GM19025 (cell line): ENCODE results near the gene PLAGL1.
"Not testable (repeated sequence)": the region's sequence is repeated elsewhere in the genome, so short reads cannot be mapped to it uniquely, and the experiment has no call there.

Experiments
- ATAC-seq: cut with Tn5 transposase; IDR thresholded peaks from one replicate; pipeline ENCODE4 v1.9.1; 2021; ENCODE audit warnings: mild to moderate bottlenecking, low read depth, moderate library complexity; ENCODE audit not compliant: unreplicated experiment

PLAGL1 gene

DNA sequence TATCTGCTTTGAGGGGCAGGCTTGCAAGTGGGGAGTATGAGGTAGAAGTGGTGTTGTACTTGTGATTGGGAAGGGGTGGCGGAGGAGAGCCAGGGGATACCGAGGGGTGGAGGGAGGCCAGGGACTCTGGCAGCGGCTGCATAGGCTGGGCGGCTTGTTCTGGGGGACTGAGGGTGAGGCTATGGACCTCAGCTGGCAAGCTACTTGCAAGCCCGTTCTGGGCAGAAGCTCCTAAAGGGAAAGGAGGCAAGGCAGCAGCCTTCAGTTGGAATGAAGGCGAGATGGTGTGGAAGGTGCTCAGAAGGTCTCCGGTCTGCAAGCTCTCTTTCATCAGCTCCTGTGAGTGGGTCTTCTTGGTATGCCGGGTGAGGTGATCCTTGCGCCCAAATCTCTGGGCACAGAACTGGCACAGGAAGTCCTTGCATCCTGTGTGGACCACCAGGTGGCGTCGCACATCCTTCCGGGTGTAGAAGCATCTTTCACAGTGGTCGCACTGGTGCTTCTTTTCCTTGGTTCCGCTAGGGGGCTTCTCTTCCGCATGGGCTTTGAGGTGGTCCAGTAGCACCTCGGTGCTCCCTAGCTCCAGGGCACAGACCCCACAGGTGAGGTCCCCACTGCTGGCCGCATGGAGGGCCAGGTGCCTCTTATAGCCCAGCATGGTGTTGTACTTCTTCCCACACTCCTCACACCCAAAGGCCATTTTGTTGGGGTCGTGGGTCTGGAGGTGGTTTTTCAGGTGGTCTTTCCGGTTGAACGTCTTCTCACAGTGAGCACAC lies 66.0 kb downstream of the PLAGL1 start:
- ATAC-seq: peak; percentile 79

DNA sequence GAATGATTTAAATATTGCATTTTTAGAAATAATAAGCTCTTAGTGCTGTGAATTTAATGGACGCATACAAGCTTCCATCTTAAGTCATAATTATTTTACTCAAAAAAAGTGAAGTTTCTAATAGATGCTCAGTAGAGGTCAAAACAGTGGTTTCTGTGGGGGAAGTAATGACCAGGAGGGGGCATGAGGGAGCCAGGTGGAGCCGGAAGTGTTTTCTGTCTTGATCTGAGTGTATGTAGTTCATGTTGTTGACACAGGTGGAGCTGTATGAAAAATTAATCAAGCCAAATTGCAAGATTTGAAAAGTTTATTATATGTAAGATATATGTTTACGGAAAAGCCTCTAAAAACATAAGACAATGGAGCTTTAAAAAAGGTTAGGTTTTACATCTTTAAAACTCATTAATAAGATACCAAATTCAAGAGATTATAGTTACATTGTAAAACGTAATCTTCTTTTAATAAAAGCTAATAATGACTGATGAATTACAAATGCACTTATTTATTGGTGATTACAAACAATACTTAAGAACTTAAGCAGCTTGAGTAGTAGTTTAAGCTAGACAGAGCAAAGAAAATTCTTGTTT lies 68.0 kb downstream of the PLAGL1 start:
- peak; percentile 86 for ATAC-seq

DNA sequence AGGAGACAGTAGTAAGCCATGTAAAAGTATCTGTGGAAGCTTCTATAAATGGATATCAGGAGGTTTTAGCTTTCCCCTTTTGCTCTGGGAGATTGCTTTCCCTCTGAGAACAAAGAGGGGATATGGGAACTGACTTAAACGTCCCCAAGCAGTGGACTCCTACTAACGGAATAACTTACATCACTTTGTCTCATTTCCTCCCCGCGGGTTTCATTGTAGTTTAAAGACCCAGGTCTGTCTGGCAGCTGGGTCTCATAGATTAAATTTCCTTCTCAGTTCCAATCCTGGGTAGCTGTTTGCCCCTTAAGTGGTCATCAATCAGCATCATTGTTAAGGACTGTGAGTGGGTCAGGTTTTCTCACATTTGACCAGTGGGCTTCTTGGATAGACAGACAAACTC lies 68.7 kb downstream of the PLAGL1 start:
- ATAC-seq: no peak

DNA sequence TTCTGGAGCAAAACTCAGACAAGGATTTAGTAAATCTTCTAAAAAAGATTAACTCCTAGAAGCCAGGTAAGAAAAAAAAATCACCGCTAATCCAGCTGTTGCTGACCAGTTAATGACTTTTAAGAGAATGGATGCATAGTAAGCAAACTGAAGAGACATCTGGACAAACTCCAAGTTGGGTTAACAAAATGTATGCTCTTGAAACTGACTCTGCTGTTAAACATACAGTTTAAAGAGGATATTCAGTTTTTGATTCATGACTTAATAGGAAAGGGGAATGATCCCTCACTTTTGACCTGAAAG lies 70.4 kb downstream of the PLAGL1 start:
- ATAC-seq: no peak

DNA sequence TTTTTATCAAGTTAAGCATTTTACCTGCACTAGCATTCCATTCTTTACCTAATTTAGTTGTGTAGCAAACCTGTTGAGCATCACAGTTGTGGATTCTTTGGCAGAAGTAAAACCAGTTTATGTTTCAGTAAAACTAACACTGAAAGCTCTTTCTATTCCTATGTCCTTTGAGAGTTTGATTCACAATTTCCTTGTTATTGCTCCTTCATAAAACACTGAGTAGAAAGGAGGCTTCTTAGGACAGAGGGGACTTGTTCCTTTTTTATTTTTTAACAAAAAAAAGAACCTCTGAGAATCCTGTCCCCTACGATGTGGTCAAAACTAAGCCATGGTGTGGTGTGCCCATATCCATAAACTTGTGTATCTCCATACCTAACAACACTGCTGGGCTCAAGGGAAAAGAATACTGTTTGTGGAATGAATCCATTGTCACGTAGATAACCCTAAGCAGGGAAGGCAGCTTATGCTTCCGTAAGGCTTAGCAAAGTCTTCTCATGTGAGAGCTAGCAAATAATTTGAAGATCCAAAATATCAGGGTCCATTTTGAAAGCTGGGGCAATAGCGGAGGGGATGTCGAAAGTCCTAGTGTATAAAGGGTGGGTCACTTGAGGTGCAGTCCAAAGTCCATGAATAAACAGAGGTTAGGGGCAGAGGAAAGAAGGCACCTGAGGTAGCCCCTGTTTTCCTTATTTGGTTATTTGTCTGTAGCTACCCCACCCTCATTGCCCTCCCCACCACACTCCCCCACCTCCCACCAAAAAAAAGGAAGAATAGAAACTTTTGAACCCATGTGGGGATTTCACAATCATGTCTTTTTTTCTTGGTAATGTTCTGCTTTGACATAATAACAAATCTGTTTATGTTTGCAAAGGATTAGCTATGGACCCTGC lies 71.0 kb downstream of the PLAGL1 start:
- ATAC-seq: no peak

DNA sequence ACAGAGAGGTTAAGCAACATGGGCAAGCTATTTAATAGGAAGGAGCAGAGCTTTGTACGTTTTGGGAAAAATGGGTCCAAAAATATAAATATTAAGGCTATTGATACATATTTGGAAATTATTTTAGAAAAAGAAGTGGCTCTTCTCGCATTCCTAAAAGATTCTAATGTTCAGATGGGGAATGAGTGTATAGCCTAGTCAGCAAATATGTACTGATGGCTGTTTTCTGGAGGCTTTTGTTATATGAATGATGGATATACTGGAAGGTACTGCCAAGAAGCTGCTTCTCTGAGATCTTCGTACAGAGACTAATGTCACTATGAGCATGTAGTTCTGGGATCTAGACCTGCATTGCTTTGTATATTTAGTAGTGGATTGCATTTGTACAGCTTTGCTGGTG lies 71.7 kb downstream of the PLAGL1 start:
- ATAC-seq: no peak

DNA sequence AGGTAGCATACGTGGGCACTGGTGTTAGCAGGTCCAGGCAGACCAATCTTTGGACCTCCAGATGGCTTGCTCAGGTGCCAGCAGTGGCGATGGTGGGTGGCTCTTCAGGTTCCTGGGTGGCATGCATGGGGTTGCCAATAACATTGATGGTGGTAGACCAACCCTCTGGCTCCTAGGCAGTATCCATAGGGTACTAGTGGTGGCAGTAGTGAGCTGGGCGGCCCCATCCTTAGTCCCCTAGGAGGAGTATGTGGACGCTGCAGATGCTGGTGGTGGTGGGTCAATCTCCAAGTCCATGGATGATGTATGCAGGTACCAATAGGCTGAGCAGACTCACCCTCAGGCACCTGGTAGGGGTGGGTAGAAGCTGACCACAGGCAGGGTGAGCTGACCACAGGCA lies 73.2 kb downstream of the PLAGL1 start:
- ATAC-seq: no peak

DNA sequence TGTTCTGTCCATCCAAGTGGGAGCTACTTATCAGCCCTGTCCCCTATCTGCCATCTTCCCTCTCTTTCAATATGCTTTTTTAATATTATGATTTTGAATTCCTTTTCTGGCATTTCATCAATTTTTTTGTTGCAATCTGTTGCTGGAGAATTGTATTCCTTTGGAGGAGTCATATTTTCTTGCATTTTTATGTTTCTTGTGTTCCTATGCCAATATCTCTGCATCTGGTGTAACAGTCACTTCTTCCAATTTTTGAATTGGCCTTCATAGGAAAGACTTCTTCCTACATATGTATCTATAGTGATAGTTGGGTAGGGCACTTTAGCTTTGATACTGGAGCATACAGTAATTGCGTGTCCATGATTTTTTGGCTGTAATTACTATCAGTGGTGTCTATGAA lies 73.7 kb downstream of the PLAGL1 start:
- no peak for ATAC-seq

DNA sequence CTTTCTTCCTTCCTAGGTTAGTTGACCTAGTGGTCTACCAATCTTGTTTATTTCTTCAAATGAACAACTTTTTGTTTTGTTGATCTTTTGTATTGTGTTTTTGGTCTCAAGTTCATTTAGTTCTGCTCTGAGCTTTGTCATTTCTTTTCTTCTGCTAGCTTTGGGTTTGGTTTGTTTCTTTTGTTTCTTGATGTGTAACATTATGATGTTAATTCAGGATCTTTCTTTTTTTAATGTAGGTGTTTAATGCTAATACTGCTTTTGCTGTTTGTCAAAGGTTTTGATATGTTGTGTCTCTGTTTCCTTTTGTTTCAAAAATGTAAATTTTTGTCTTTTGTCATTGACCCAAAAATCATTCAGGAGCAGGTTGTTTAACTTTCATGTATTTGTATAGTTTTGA lies 78.1 kb downstream of the PLAGL1 start:
- ATAC-seq: no peak

DNA sequence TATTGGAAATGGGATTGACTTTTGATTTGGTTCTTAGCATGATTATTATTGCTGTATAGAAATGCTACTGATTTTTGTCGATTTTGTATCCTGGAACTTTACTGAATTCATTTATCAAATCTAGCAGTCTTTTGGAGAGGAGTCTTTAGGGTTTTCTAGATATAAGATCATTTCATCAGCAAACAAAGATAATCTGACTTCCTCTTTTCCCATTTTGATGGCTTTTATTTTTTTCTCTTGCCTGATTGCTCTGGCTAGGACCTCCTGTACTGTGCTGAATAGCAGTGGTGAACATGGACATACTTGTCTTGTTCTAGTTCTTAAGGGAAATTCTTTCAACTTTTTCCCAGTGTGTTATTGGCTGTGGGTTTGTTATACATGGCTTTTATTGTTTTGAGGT lies 79.2 kb downstream of the PLAGL1 start:
- ATAC-seq: no peak

DNA sequence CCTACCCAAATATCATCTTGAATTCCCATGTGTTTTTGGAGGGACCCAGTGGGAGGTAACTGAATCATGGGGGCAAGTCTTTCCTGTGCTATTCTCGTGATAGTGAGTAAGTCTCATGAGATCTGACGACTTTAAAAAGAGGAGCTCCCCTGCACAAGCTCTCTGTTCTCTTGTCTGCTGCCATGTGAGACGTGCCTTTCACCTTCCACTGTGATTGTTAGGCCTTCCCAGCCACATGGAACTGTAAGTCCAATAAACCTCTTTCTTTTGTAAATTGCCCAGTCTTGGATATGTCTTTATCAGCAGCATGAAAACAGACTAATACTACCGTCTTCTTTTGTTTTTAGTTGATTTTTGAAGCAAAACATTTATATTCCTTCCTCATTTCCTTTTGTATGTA lies 91.0 kb downstream of the PLAGL1 start:
- not testable (repeated sequence) for ATAC-seq

DNA sequence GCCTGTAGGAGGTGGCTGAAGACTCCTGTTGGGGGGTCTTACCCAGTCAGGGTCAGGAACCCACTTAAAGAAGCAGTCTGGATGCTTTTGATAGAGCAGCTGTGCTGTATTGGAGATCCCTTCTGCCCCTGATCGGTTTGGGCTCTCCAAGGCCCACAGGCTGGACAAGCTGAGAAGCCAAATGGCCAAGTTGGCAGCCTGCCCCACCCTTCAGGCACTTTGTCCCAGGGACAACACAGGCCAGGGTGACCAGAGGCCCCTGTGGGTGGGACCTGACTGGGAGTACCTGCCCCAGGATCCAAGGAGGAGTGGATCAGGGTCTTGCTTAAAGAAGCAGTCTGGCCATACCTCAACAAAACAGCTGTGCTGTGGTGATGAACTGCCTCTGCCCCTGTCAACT lies 95.4 kb downstream of the PLAGL1 start:
- no peak for ATAC-seq

DNA sequence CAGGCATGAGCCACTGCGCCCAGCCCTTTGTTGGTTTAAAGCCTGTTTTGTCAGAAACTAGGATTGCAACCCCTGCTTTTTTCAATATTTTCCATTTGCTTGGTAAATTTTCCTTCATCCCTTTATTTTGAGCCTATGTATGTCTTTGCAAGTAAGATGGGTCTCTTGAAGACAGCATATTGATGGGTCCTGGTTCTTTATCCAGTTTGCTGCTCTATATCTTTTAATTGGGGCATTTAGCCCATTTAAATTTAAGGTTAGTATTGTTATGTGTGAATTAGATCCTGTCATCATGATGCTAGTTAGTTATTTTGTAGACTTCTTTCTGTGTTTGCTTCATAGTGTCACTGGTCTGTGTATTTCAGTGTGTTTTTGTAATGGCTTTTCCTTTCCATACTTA lies 97.0 kb downstream of the PLAGL1 start:
- ATAC-seq: no peak

DNA sequence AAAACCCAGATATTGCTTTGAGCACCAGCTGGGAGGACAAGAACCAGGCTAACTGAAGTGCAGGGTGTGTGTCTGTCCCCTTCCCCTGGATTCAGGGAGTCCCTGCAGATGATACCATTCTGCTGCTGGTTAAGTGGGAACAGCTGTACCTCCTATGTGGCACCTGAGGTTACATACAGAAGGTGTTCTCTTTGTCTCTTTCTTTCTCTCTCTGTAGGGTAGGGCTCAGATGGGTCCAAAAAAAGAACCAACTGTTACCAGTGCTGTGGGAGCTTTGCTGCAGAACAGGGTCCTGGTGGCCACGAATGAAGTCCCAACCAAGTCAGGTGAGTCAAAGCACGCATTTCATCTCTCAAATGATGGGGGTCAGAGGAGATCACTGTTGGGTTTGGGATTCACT lies 105.2 kb downstream of the PLAGL1 start:
- no peak for ATAC-seq

DNA sequence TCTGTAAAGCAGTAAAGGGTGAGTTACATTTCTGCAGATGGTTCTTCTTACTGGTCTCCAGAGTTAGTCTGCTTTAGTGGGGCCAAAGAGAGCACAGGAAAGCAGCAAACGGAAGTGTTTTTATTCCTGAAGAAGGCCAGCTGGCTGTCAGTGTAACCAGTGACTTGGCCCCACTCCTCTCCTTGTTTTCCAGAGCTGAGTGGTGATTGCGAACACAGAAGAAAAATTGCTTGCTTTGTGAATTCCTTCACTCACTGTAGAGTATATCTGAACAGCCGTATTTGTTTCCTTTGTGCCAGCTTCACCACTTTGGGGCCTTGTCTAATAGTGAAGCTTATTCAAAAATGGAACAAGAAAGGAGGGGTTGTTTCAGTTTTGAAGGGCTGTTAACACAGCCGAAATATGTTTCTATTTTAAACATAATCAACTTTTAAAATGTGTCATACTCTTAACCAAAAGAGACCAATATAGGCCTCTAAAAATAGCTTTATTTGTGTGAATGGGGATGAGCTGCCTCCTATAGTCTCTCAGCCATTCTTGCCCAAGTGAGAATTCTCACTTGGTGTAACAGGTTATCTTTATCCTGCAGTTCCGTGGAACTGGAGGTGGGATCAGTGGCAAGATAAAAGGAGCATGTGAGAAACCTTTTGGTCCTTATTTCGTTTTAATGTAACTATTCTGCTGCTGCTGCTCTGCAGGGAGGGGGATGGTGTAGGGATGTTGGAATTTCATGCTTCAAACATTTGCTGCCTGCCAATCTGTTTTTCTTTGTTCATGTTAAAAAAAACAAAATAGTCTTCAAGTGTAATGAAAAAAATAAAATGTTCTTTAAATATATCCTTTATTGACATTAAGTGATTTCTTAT lies 105.9 kb downstream of the PLAGL1 start:
- peak; percentile 93 for ATAC-seq

DNA sequence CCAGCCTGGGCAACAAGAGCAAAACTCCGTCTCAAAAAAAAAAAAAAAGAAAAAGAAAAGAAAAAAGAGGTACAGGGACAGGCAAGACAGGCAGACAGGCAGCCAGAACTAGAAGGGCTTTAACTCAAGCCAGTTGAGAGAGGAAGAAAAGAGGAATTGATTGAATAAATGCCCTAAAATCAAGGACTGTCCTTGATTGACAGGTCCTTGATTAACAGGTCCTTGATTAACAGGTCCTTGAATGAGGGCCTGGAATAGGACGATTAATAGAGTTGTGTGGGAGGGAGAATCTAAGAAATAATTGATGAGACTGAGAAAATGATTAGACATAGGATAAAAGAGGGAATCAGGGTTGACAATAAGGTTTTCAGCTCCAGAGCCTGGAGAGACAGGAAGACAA lies 107.7 kb downstream of the PLAGL1 start:
- ATAC-seq: no peak

DNA sequence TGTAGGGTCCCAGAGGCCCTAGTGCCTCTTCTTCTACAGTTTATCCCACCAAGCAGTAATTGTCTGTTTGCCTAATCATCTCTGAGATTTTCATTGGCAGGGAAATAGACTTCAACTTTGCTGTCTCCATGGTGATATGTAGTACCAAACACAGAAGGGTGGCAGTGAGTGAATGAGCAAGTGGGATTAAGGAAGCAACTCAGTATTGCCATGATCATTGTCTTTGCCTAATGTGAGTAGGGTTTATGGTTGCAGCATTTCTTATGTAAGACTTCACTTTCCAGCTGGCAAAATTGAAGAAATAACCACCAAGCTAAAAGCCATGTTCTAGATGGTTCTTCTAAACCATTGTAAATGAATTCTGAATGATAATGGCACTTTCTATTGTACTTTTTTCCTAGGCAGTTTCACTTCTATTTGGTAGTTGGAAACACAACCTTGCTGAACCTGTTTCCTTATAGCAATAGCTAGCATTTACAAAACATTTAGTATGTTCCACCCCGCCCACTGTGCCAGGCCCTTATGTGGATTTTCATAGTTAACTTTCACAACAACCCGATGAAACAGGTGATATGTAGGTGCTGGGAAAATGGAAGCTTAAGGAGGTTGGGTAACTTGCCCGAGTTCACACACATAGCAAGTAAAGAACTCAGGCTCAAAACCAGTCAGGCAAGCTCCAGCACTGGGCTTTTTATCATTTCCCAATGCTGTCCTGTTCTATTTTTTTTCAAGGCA lies 111.8 kb downstream of the PLAGL1 start:
- no peak for ATAC-seq

DNA sequence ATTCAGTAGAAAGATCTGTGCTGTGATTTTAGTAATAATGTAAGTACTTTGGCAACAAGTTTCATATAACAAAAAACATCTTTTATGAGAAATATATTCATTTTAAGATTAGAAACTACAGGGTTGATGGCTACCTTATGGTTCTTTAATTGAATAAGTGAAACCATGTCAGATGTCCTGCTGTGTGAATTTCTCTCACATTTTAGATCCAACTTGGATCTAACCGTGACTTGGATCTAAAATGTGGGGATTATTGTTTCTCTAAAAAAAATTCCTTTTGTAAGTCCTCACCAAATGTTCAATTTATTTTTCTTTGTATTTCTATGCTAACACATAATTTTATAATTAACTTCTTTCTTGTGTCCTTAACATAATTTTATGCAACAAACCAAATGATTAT lies 113.4 kb downstream of the PLAGL1 start:
- no peak for ATAC-seq
